NCI-H187 treated with DMSO at 0.1 percent for 48 hours (cell line): Measurements from ENCODE around the gene JMJD1C.
"Not testable (repeated sequence)": the region's sequence is repeated elsewhere in the genome, so short reads cannot be mapped to it uniquely, and the experiment has no call there.

Experiments
- DNase-seq: peaks from one replicate; lab custom pipeline; 2025; lab: John Stamatoyannopoulos, UW

JMJD1C gene

GRCh38 chr10:63352976-63353375, 112.8 kb downstream of the JMJD1C start:
- no peak for DNase-seq

- no peak for DNase-seq
These were observed 117.4 kb downstream of the JMJD1C start for GRCh38 chr10:63348245-63348850.

- DNase-seq, result no peak
These were observed 119.7 kb downstream of the JMJD1C start for GRCh38 chr10:63346015-63346441.

- DNase-seq, result no peak
These were observed 121.5 kb downstream of the JMJD1C start for GRCh38 chr10:63344269-63344668.

GRCh38 chr10:63343476-63343875, 122.3 kb downstream of the JMJD1C start:
- no peak for DNase-seq

- DNase-seq, result not testable (repeated sequence)
These were observed 126.1 kb downstream of the JMJD1C start for GRCh38 chr10:63339640-63340039.

- no peak for DNase-seq
These were observed 128.1 kb downstream of the JMJD1C start for GRCh38 chr10:63337455-63338251.

GRCh38 chr10:63331586-63331985, 134.2 kb downstream of the JMJD1C start:
- no peak for DNase-seq

- no peak for DNase-seq
These were observed 141.3 kb downstream of the JMJD1C start for GRCh38 chr10:63324495-63324854.

GRCh38 chr10:63323701-63324494, 141.9 kb downstream of the JMJD1C start:
- no peak for DNase-seq

- no peak for DNase-seq
These were observed 145.1 kb downstream of the JMJD1C start for GRCh38 chr10:63320683-63321082.

- no peak for DNase-seq
These were observed 146.5 kb downstream of the JMJD1C start for GRCh38 chr10:63319231-63319630.

- no peak for DNase-seq
These were observed 147.3 kb downstream of the JMJD1C start for GRCh38 chr10:63318491-63318890.

GRCh38 chr10:63314020-63314419, 151.8 kb downstream of the JMJD1C start:
- no peak for DNase-seq

- no peak for DNase-seq
These were observed 152.6 kb downstream of the JMJD1C start for GRCh38 chr10:63313066-63313717.

GRCh38 chr10:63308628-63309027, 157.1 kb downstream of the JMJD1C start:
- DNase-seq, result no peak

GRCh38 chr10:63304146-63304545, 161.6 kb downstream of the JMJD1C start:
- no peak for DNase-seq

- no peak for DNase-seq
These were observed 165.0 kb downstream of the JMJD1C start for GRCh38 chr10:63300801-63301200.

GRCh38 chr10:63297941-63298340, 167.8 kb downstream of the JMJD1C start:
- no peak for DNase-seq

- no peak for DNase-seq
These were observed 171.0 kb downstream of the JMJD1C start for GRCh38 chr10:63294781-63295180.

- not testable (repeated sequence) for DNase-seq
These were observed 172.9 kb downstream of the JMJD1C start for GRCh38 chr10:63292847-63293246.

- DNase-seq, result no peak
These were observed 177.6 kb downstream of the JMJD1C start for GRCh38 chr10:63288170-63288569.
